Caki2 (cell line): Measurements from ENCODE around the gene CLEC9A. TPM values are rescaled to one million over a fixed set of nuclear protein-coding genes. Genes with fewer than 3 reads are reported as not detected.

Experiments used
- DNase-seq: peaks from one replicate; pipeline ENCODE4 v3.0.0-alpha.2; 2015; ENCODE audit warnings: low read depth
- in situ Hi-C: cut with HindIII; loops from 2 replicates; pipeline ENCODE4 v1.10.0; 2016; ENCODE audit warnings: low sequenced_read_pairs, low pct_unique_long_range_greater_than_20kb, mixed read lengths
- total RNA-seq: library from RNA; depleted of rRNA; stranded (reverse); fragments of >200 nt; shearing (Covaris generic); gene quantifications from 2 replicates; pipeline ENCODE4 v1.2.3, GENCODE V29; 2014; ENCODE audit warnings: low replicate concordance; rRNA removed

CLEC9A gene
- total RNA-seq, 1 experiment from 2014 or later = not detected

GRCh38 chr12:10095971-10096370 is 65.5 kb downstream of the CLEC9A start:
- in situ Hi-C loops = no loop called here
- no peak for DNase-seq

GRCh38 chr12:10097521-10097920 is 67.0 kb downstream of the CLEC9A start:
- in situ Hi-C loops = no loop called here
- DNase-seq = no peak

GRCh38 chr12:10098791-10099190 is 68.3 kb downstream of the CLEC9A start, which contains the start of gene CLEC1A:
Gene CLEC1A, minus strand, starts transcription at chr12:10098985. Its CDS starts 63 bp downstream, at chr12:10098922.
- in situ Hi-C loops = no loop called here
- DNase-seq = no peak

- in situ Hi-C loops = no loop called here
- no peak for DNase-seq
These were observed 70.6 kb downstream of the CLEC9A start for GRCh38 chr12:10101042-10101579.

- in situ Hi-C loops = no loop called here
- DNase-seq = no peak
These were observed 71.3 kb downstream of the CLEC9A start for GRCh38 chr12:10101648-10102220.

- no peak for DNase-seq
- in situ Hi-C loops = no loop called here
These were observed 71.8 kb downstream of the CLEC9A start for GRCh38 chr12:10102322-10102721.

- no peak for DNase-seq
- in situ Hi-C loops = no loop called here
These were observed 79.9 kb downstream of the CLEC9A start for GRCh38 chr12:10110256-10110844.

- in situ Hi-C loops = no loop called here
These were observed 81.0 kb downstream of the CLEC9A start for GRCh38 chr12:10111451-10111850.

GRCh38 chr12:10113075-10113474 is 82.6 kb downstream of the CLEC9A start:
- DNase-seq = no peak
- in situ Hi-C loops = no loop called here

More at GRCh38 chr12:10111451-10111850, 81.0 kb downstream of the CLEC9A start:
- no peak for DNase-seq

- in situ Hi-C loops = no loop called here
- no peak for DNase-seq
These were observed 83.4 kb downstream of the CLEC9A start for GRCh38 chr12:10113920-10114319.

- in situ Hi-C loops = no loop called here
- no peak for DNase-seq
These were observed 84.8 kb downstream of the CLEC9A start for GRCh38 chr12:10115311-10115710.

Other genes with a start within 250 kb of the CLEC9A start
- gene KLRF1, start 203.2 kb upstream of the CLEC9A start, total RNA-seq = 1.2 TPM in 1 of 2 replicates, not detected in the other
- gene CLEC2B, start 161.3 kb upstream of the CLEC9A start, total RNA-seq = 4.7 and 11.5 TPM in 2 replicates
- not detected in 2 replicates for gene KLRF2, start 149.2 kb upstream of the CLEC9A start, total RNA-seq
- gene CLEC2A, start 98.3 kb upstream of the CLEC9A start, total RNA-seq = not detected in 2 replicates
- gene CLEC12A, start 59.3 kb upstream of the CLEC9A start, total RNA-seq = not detected in 2 replicates
- gene CLEC1B, start 31.6 kb upstream of the CLEC9A start, total RNA-seq = not detected in 2 replicates
- gene CLEC12B, start 20.1 kb upstream of the CLEC9A start, total RNA-seq = not detected in 2 replicates
- gene CLEC1A, start 68.3 kb downstream of the CLEC9A start, total RNA-seq = not detected in 2 replicates
- gene CLEC7A, start 99.5 kb downstream of the CLEC9A start, total RNA-seq = not detected in 2 replicates
- not detected in 2 replicates for gene OLR1, start 141.4 kb downstream of the CLEC9A start, total RNA-seq
- gene TMEM52B, start 148.3 kb downstream of the CLEC9A start, total RNA-seq = 2.8 TPM in 1 of 2 replicates, not detected in the other
- 83.6 and 160 TPM in 2 replicates for gene GABARAPL1, start 182.2 kb downstream of the CLEC9A start, total RNA-seq